ENCODE results near the gene MYOG. TPM values are rescaled to one million over a fixed set of nuclear protein-coding genes. Genes with fewer than 3 reads are reported as not detected.

MYOG gene
- total RNA-seq, 2 donors from 2014 or later: not detected

- no peak for DNase-seq
- Histone ChIP-seq H3K9ac (ENCODE audit: low read depth in 2 of 2, low read length in 2 of 2) (no peak overlapping the region), H3K9me3 (no peaks in the 10 kb centered on the region), H3K27me3 (peaks cover 2% of the 10 kb centered on the region), H3K4me3 (no peak overlapping the region), H3K4me1 (no peaks in the 10 kb centered on the region), H3K36me3 (no peaks in the 10 kb centered on the region), H3K27ac (no peak overlapping the region)
- no peak for TF ChIP-seq CTCF (IDR thresholded peaks at IDR 0.05)
- intact Hi-C loops (cut with DNase I): no loop called here
Measured at GRCh38 chr1:203069030-203069747, 16.6 kb downstream of the MYOG start.

GRCh38 chr1:203066965-203067364, 18.8 kb downstream of the MYOG start:
- TF ChIP-seq CTCF (IDR thresholded peaks at IDR 0.05): no peak
- Histone ChIP-seq H3K27me3 (no peaks in the 10 kb centered on the region), H3K36me3 (no peaks in the 10 kb centered on the region), H3K4me1 (no peaks in the 10 kb centered on the region), H3K27ac (no peak overlapping the region), H3K9ac (ENCODE audit: low read depth in 2 of 2, low read length in 2 of 2) (no peak overlapping the region), H3K4me3 (no peak overlapping the region), H3K9me3 (no peaks in the 10 kb centered on the region)
- no peak for DNase-seq
- intact Hi-C loops (cut with DNase I): no loop called here

- H3K9me3 ChIP-seq: no peaks in the 10 kb centered on the region
- no peak for TF ChIP-seq CTCF (IDR thresholded peaks at IDR 0.05)
- H3K9ac ChIP-seq (ENCODE audit: low read depth in 2 of 2, low read length in 2 of 2): no peak overlapping the region
- H3K27me3 ChIP-seq: no peaks in the 10 kb centered on the region
- H3K4me1 ChIP-seq: no peaks in the 10 kb centered on the region
- intact Hi-C loops (cut with DNase I): no loop called here
- H3K27ac ChIP-seq: no peak overlapping the region
- H3K36me3 ChIP-seq: no peaks in the 10 kb centered on the region
- no peak for DNase-seq
- no peak overlapping the region for H3K4me3 ChIP-seq
Measured at GRCh38 chr1:203065986-203066385, 19.8 kb downstream of the MYOG start.

GRCh38 chr1:203065191-203065590, 20.6 kb downstream of the MYOG start:
- Histone ChIP-seq H3K4me3 (no peak overlapping the region), H3K9ac (ENCODE audit: low read depth in 2 of 2, low read length in 2 of 2) (no peak overlapping the region), H3K9me3 (no peaks in the 10 kb centered on the region), H3K27me3 (no peaks in the 10 kb centered on the region), H3K4me1 (no peaks in the 10 kb centered on the region), H3K27ac (no peak overlapping the region), H3K36me3 (no peaks in the 10 kb centered on the region)
- no peak for TF ChIP-seq CTCF (IDR thresholded peaks at IDR 0.05)
- DNase-seq: no peak
- intact Hi-C loops (cut with DNase I): no loop called here

GRCh38 chr1:203063287-203063686, 22.5 kb downstream of the MYOG start:
- no peak for DNase-seq
- Histone ChIP-seq H3K4me1 (no peaks in the 10 kb centered on the region), H3K4me3 (no peak overlapping the region), H3K9ac (ENCODE audit: low read depth in 2 of 2, low read length in 2 of 2) (no peak overlapping the region), H3K27ac (no peak overlapping the region), H3K36me3 (no peaks in the 10 kb centered on the region), H3K27me3 (no peaks in the 10 kb centered on the region), H3K9me3 (no peaks in the 10 kb centered on the region)
- intact Hi-C loops (cut with DNase I): no loop called here
- TF ChIP-seq CTCF (IDR thresholded peaks at IDR 0.05): no peak
